HG03135 (cell line): ENCODE measurements around the gene CSRNP3.
"Not testable (repeated sequence)": the region's sequence is repeated elsewhere in the genome, so short reads cannot be mapped to it uniquely, and the experiment has no call there.

Source experiments
- ATAC-seq: cut with Tn5 transposase; IDR thresholded peaks from one replicate; pipeline ENCODE4 v1.9.1; 2021; ENCODE audit warnings: mild to moderate bottlenecking, moderate library complexity; ENCODE audit not compliant: unreplicated experiment

The CSRNP3 gene

GRCh38 chr2:165582863-165583506, 113.5 kb downstream of the CSRNP3 start:
- ATAC-seq: no peak

- ATAC-seq: no peak
Measured at GRCh38 chr2:165584126-165584654, 114.7 kb downstream of the CSRNP3 start.

GRCh38 chr2:165586019-165586418, 116.5 kb downstream of the CSRNP3 start:
- no peak for ATAC-seq

GRCh38 chr2:165587335-165587938, 117.9 kb downstream of the CSRNP3 start:
- peak; percentile 76 for ATAC-seq

GRCh38 chr2:165590999-165591398, 121.5 kb downstream of the CSRNP3 start:
- not testable (repeated sequence) for ATAC-seq

- no peak for ATAC-seq
Measured at GRCh38 chr2:165593081-165593480, 123.6 kb downstream of the CSRNP3 start.

- ATAC-seq: no peak
Measured at GRCh38 chr2:165594231-165594934, 124.9 kb downstream of the CSRNP3 start.

GRCh38 chr2:165594935-165595255, 125.4 kb downstream of the CSRNP3 start:
- peak; percentile 73 for ATAC-seq

GRCh38 chr2:165596788-165597187, 127.3 kb downstream of the CSRNP3 start:
- ATAC-seq: no peak

- ATAC-seq: no peak
Measured at GRCh38 chr2:165601065-165601830, 131.8 kb downstream of the CSRNP3 start.

- no peak for ATAC-seq
Measured at GRCh38 chr2:165601928-165602521, 132.5 kb downstream of the CSRNP3 start.

- no peak for ATAC-seq
Measured at GRCh38 chr2:165609672-165610071, 140.2 kb downstream of the CSRNP3 start.

- no peak for ATAC-seq
Measured at GRCh38 chr2:165610591-165611029, 141.1 kb downstream of the CSRNP3 start.

GRCh38 chr2:165617741-165618481, 148.4 kb downstream of the CSRNP3 start:
- no peak for ATAC-seq

- ATAC-seq: no peak
Measured at GRCh38 chr2:165618806-165619205, 149.3 kb downstream of the CSRNP3 start.

GRCh38 chr2:165621086-165621560, 151.6 kb downstream of the CSRNP3 start:
- no peak for ATAC-seq

- no peak for ATAC-seq
Measured at GRCh38 chr2:165623161-165623560, 153.7 kb downstream of the CSRNP3 start.

GRCh38 chr2:165623783-165624469, 154.4 kb downstream of the CSRNP3 start:
- no peak for ATAC-seq

- ATAC-seq: no peak
Measured at GRCh38 chr2:165624470-165624800, 154.9 kb downstream of the CSRNP3 start.

- no peak for ATAC-seq
Measured at GRCh38 chr2:165627470-165627869, 158.0 kb downstream of the CSRNP3 start.
